ENCODE measurements around the gene MEGF11.
A peak's percentile ranks its signal among the peaks of the same experiment; 100 is the strongest.

The MEGF11 gene

GRCh38 chr15:66211670-66212562 is 41.6 kb downstream of the MEGF11 start:
- DNase-seq = no peak

- DNase-seq = no peak
These were observed 42.9 kb downstream of the MEGF11 start for GRCh38 chr15:66210684-66211083.

- no peak for DNase-seq
These were observed 54.8 kb downstream of the MEGF11 start for GRCh38 chr15:66198757-66199156.

- no peak for DNase-seq
These were observed 56.9 kb downstream of the MEGF11 start for GRCh38 chr15:66196602-66197001.

- DNase-seq = no peak
These were observed 57.8 kb downstream of the MEGF11 start for GRCh38 chr15:66195621-66196230.

GRCh38 chr15:66193066-66193465 is 60.5 kb downstream of the MEGF11 start:
- no peak for DNase-seq

GRCh38 chr15:66190746-66191145 is 62.8 kb downstream of the MEGF11 start:
- no peak for DNase-seq

- DNase-seq = no peak
These were observed 64.3 kb downstream of the MEGF11 start for GRCh38 chr15:66189291-66189690.

- DNase-seq = peak; percentile 73
These were observed 65.1 kb downstream of the MEGF11 start for GRCh38 chr15:66188464-66188863.

GRCh38 chr15:66187271-66187670 is 66.3 kb downstream of the MEGF11 start:
- DNase-seq = no peak

GRCh38 chr15:66186049-66186825 is 67.3 kb downstream of the MEGF11 start:
- DNase-seq = no peak

- no peak for DNase-seq
These were observed 68.4 kb downstream of the MEGF11 start for GRCh38 chr15:66184936-66185790.

- no peak for DNase-seq
These were observed 69.1 kb downstream of the MEGF11 start for GRCh38 chr15:66184492-66184891.

GRCh38 chr15:66180531-66181097 is 72.9 kb downstream of the MEGF11 start:
- DNase-seq = no peak

- no peak for DNase-seq
These were observed 75.0 kb downstream of the MEGF11 start for GRCh38 chr15:66178531-66178910.

- DNase-seq = peak; percentile 36
These were observed 81.1 kb downstream of the MEGF11 start for GRCh38 chr15:66172324-66172980.

GRCh38 chr15:66171841-66172240 is 81.7 kb downstream of the MEGF11 start:
- no peak for DNase-seq

- no peak for DNase-seq
These were observed 82.8 kb downstream of the MEGF11 start for GRCh38 chr15:66170716-66171115.

GRCh38 chr15:66170042-66170441 is 83.5 kb downstream of the MEGF11 start:
- DNase-seq = peak; percentile 60

GRCh38 chr15:66169625-66170024 is 83.9 kb downstream of the MEGF11 start:
- no peak for DNase-seq

GRCh38 chr15:66169023-66169422 is 84.5 kb downstream of the MEGF11 start:
- DNase-seq = peak; percentile 96

GRCh38 chr15:66167854-66168253 is 85.7 kb downstream of the MEGF11 start:
- DNase-seq = no peak

All from NCI-H524 treated with DMSO at 0.1 percent for 48 hours (cell line).